ENCODE measurements around the gene CST9L. TPM values are rescaled to one million over a fixed set of nuclear protein-coding genes. Genes with fewer than 3 reads are reported as not detected.

The CST9L gene
- total RNA-seq, 2 experiments from 2014 or later: not detected

- Histone ChIP-seq H3K4me2 (ENCODE audit: low read length) (no peak overlapping the region), H3K27ac (ENCODE audit: low read depth, low read length, poor library complexity, severe bottlenecking) (no peak overlapping the region), H3K4me1 (ENCODE audit: insufficient read depth, low read length, poor library complexity, severe bottlenecking) (no peaks in the 10 kb centered on the region), H4K20me1 (ENCODE audit: insufficient read depth, low read length) (no peaks in the 10 kb centered on the region), H3K9me2 (ENCODE audit: insufficient read depth, low read length) (no peaks in the 10 kb centered on the region), H3K36me3 (ENCODE audit: insufficient read depth, low read length) (no peaks in the 10 kb centered on the region), H2AFZ (ENCODE audit: low read length) (no peak overlapping the region), H3K4me3 (ENCODE audit: low read depth, low read length, poor library complexity, severe bottlenecking) (no peak overlapping the region), H3K79me2 (ENCODE audit: insufficient read depth, low read depth, low read length) (no peaks in the 10 kb centered on the region), H3K9me3 (ENCODE audit: low read length) (no peaks in the 10 kb centered on the region)
- POLR2A ChIA-PET: interaction anchor here (0.8 kb wide), 1 partner anchor 27 kb away, joined by 3 read pairs; no protein-coding TSS in a partner anchor
- intact Hi-C loops (cut with micrococcal nuclease; ENCODE audit: unreplicated experiment): no loop called here
- DNase-seq (ENCODE audit: low spot score): no peak
- BruUV-seq (replicated peaks): no TSS peak
- TF ChIP-seq, protein P1, sequence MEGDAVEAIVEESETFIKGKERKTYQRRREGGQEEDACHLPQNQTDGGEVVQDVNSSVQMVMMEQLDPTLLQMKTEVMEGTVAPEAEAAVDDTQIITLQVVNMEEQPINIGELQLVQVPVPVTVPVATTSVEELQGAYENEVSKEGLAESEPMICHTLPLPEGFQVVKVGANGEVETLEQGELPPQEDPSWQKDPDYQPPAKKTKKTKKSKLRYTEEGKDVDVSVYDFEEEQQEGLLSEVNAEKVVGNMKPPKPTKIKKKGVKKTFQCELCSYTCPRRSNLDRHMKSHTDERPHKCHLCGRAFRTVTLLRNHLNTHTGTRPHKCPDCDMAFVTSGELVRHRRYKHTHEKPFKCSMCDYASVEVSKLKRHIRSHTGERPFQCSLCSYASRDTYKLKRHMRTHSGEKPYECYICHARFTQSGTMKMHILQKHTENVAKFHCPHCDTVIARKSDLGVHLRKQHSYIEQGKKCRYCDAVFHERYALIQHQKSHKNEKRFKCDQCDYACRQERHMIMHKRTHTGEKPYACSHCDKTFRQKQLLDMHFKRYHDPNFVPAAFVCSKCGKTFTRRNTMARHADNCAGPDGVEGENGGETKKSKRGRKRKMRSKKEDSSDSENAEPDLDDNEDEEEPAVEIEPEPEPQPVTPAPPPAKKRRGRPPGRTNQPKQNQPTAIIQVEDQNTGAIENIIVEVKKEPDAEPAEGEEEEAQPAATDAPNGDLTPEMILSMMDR (conservative IDR thresholded peaks at IDR 0.05; ENCODE audit: low read length): no peak
- no peak for TF ChIP-seq EZH2phosphoT487 (IDR thresholded peaks at IDR 0.05; ENCODE audit: borderline replicate concordance, low read depth, low read length)
- CTCF ChIA-PET (ENCODE audit: unreplicated experiment): no interaction called here
Observed at GRCh38 chr20:23598481-23598880, 30.2 kb upstream of the CST9L start.

GRCh38 chr20:23596579-23597250 lies 28.4 kb upstream of the CST9L start:
- no peak overlapping the region for H3K4me2 ChIP-seq (ENCODE audit: low read length)
- CTCF ChIA-PET (ENCODE audit: unreplicated experiment): no interaction called here
- no peak overlapping the region for H3K27ac ChIP-seq (ENCODE audit: low read depth, low read length, poor library complexity, severe bottlenecking)
- DNase-seq (ENCODE audit: low spot score): no peak
- no peaks in the 10 kb centered on the region for H3K36me3 ChIP-seq (ENCODE audit: insufficient read depth, low read length)
- no peak for TF ChIP-seq EZH2phosphoT487 (IDR thresholded peaks at IDR 0.05; ENCODE audit: borderline replicate concordance, low read depth, low read length)
- TF ChIP-seq, protein P1 (conservative IDR thresholded peaks at IDR 0.05; ENCODE audit: low read length): no peak
- H3K4me1 ChIP-seq (ENCODE audit: insufficient read depth, low read length, poor library complexity, severe bottlenecking): no peaks in the 10 kb centered on the region
- no TSS peak for BruUV-seq (replicated peaks)
- no peaks in the 10 kb centered on the region for H3K9me3 ChIP-seq (ENCODE audit: low read length)
- H3K4me3 ChIP-seq (ENCODE audit: low read depth, low read length, poor library complexity, severe bottlenecking): no peak overlapping the region
- H3K9me2 ChIP-seq (ENCODE audit: insufficient read depth, low read length): no peaks in the 10 kb centered on the region
- no peak overlapping the region for H2AFZ ChIP-seq (ENCODE audit: low read length)
- intact Hi-C loops (cut with micrococcal nuclease; ENCODE audit: unreplicated experiment): no loop called here
- no peaks in the 10 kb centered on the region for H3K79me2 ChIP-seq (ENCODE audit: insufficient read depth, low read depth, low read length)
- POLR2A ChIA-PET: no interaction called here
- no peaks in the 10 kb centered on the region for H4K20me1 ChIP-seq (ENCODE audit: insufficient read depth, low read length)

DNA sequence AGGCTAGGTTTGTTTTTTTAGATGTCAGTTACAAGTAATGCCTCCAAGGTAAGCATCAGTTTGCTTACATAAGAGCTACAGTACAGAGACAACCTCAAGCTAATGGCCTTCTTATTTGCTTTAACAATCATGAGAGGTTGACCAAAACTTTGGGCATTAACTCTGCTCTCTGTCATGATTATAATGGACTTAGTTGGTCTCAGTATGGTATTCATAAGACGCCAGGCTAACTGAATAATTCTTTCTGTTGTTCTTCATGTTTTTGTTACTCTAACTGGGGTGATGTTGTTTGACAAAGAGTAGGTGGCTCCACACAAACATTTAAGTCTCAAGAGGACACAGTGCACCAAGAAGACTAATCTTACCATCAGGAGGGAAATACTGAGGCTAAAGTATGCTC lies 27.7 kb upstream of the CST9L start:
- H3K9me3 ChIP-seq (ENCODE audit: low read length): no peaks in the 10 kb centered on the region
- TF ChIP-seq, protein P1 (conservative IDR thresholded peaks at IDR 0.05; ENCODE audit: low read length): no peak
- no peak for TF ChIP-seq EZH2phosphoT487 (IDR thresholded peaks at IDR 0.05; ENCODE audit: borderline replicate concordance, low read depth, low read length)
- POLR2A ChIA-PET: no interaction called here
- BruUV-seq (replicated peaks): no TSS peak
- no peak overlapping the region for H3K27ac ChIP-seq (ENCODE audit: low read depth, low read length, poor library complexity, severe bottlenecking)
- H3K4me3 ChIP-seq (ENCODE audit: low read depth, low read length, poor library complexity, severe bottlenecking): no peak overlapping the region
- CTCF ChIA-PET (ENCODE audit: unreplicated experiment): no interaction called here
- H2AFZ ChIP-seq (ENCODE audit: low read length): no peak overlapping the region
- no peak for DNase-seq (ENCODE audit: low spot score)
- H3K79me2 ChIP-seq (ENCODE audit: insufficient read depth, low read depth, low read length): no peaks in the 10 kb centered on the region
- H3K9me2 ChIP-seq (ENCODE audit: insufficient read depth, low read length): no peaks in the 10 kb centered on the region
- H4K20me1 ChIP-seq (ENCODE audit: insufficient read depth, low read length): no peaks in the 10 kb centered on the region
- H3K4me1 ChIP-seq (ENCODE audit: insufficient read depth, low read length, poor library complexity, severe bottlenecking): no peaks in the 10 kb centered on the region
- no peak overlapping the region for H3K4me2 ChIP-seq (ENCODE audit: low read length)
- intact Hi-C loops (cut with micrococcal nuclease; ENCODE audit: unreplicated experiment): no loop called here
- no peaks in the 10 kb centered on the region for H3K36me3 ChIP-seq (ENCODE audit: insufficient read depth, low read length)

Measured in OCI-LY7 (cell line).